ENCODE results near the gene SNX24.

Gene SNX24

DNA sequence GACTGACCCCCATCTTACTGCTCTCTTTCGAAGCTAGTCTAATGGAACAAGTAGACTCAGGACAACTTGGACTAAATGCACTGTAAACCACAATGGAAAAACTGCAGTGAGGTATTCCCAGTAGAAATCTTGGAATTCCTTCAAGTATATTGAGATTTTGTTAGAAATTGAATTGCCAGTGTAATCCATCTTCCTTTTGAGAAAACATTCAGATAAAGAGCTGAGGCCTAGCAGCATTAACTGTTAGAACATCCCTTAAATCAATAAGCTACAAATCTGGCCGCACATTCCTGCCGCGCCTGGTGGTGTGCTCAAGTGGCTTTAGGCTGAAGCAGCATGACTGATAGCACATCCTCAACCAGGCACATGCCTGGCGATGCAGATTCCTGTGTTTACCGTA is 161.8 kb downstream of the SNX24 start:
- DNase-seq (ENCODE audit: low read depth, low spot score), result peak; percentile 32

DNA sequence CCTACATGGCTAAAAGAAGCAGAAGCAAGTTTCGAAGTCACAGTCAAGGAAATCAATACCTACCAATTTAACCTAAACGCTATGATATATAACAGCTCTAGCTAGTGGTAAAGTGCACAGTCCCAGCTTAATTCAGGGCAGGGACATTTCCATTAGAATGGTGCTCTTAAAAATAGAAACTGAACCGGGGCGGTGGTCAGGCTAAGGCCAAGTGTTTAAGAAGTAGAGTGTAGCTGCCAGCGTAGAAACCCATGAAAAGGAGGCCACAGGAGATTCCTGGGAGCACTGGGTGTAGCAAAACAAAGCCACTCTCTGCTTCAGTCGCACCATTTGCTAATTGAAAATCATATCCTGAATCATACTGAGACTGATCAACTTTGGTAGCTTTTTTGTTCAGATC is 162.3 kb downstream of the SNX24 start:
- DNase-seq (ENCODE audit: low read depth, low spot score), result no peak

DNA sequence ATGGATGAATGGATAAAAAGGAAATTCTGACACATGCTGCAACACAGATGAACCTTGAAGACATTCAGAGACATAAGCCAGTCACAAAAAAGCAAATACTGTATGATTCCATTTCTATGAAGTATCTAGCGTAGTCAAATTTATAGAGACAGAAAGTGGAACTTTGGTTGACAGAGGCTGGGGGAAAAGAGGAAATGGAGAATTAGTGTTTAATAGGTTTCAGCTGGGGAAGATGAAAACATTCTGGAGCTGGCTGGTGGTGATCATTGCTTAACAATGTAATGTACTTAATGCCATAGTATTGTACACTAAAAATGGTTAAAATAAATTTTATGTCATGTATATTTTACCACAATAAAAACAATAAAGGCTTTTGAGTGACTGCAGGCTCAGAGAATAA is 166.9 kb downstream of the SNX24 start:
- no peak for DNase-seq (ENCODE audit: low read depth, low spot score)

DNA sequence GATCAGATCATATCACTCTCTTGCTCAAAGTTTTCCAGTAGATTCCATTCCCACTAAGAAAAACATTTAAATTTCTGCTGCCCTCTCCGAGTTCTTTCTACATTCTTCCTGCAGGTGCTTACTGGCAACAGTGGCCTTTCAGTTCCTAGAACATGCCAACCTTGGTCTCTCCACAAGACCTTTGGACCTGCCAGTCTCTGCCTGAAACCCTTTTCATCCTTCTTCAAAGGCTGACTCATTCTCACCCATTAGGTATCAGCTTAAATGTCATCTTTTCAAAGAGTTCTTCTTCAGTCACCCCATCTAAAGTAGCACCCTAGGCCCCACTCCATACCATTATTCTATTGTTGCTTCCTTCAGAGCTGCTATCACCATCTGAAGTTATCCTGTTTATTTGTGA is 169.3 kb downstream of the SNX24 start:
- DNase-seq (ENCODE audit: low read depth, low spot score), result no peak

DNA sequence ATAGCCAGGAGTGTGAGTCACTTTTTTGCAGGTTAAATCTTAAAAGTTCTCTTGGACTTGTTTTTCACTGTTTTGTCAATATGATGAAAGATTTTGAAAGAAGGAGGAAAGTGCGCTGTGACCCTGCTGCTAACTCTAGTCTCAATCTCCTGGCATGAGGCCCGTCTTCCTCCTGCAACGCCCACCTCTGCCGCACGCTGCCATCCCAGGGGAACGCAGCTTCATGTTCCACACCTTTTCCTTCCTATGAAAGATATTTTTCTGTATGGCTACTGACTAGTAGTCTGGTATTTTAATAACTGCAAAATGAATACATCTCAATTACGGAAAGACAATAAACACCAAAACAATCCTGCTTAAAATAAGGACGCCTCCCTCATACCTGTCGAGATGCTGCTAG is 182.8 kb downstream of the SNX24 start:
- no peak for DNase-seq (ENCODE audit: low read depth, low spot score)

DNA sequence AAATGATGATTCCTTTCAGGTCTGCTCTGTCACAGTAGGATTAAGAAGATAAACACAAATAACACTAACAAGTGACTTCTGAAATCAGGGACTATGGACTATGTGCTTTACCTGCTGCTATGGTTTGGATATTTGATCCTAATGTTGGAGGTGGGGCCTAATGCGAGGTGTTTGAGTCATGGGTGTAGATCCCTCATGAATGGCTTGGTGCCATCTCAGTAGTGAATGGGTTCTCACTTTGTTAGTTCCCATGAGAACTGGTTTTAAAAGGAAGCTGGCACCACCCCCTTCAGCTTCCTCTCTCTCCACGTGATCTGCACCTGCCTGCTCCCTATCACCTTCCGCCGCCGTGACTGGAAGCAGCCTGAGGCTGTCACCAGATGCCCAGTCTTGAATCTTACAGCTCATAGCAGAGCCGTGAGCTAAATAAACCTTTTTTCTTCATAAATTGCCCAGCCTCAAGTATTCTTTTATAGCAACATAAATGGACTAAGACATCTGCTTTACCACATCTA is 187.8 kb downstream of the SNX24 start:
- no peak for DNase-seq (ENCODE audit: low read depth, low spot score)

DNA sequence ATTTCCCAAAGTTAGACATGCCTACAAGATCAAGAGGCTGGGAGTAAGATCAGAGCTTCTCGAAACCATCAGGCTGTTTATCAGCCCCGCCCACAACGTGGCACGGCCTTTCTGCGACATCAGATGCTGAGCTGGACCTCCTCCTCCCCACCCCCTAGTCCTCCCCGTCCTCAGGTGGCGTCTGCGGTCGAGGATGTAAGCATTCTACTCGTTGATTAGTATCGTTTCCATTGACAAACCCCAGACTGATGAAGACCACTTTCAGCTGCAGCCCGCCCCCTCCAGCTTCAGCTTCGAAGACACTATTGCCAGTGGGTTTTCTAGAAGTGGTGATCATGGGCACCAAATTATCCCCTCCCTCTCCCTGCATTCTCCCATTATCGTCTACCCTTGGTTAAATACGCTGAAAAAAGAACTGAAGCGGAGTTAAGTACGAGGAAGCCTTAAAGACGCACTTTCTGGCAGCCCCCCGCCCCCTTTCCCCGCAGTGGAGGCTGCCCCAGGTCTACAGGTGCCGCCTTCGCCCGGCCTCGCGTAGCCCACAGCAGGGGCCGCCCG is 190.0 kb downstream of the SNX24 start:
- peak; percentile 52 for DNase-seq (ENCODE audit: low read depth, low spot score)

DNA sequence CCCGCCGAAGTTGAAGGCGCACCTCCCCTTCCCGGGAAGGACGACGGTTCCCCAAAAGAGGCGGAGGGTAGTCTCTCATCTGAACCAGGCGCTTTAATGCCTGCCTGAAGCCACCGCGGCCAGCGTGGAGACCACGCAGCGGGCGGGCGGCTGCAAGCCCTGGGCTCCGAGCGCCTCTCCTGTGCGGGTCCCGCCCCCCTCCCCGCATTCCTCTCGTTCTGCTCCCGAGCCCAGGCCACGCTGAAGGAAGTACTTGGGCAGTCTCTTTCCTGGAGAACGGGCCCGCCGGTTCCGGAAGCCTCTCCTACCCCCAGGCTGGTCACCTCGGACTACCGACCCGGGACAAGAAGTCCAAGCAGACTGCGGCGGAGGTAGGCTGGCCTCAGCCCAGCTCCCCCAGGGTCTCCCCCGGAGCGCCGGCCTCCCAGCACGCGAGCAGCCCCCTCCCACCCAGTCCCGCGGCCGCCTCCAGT is 190.5 kb downstream of the SNX24 start:
- peak; percentile 69 for DNase-seq (ENCODE audit: low read depth, low spot score)

DNA sequence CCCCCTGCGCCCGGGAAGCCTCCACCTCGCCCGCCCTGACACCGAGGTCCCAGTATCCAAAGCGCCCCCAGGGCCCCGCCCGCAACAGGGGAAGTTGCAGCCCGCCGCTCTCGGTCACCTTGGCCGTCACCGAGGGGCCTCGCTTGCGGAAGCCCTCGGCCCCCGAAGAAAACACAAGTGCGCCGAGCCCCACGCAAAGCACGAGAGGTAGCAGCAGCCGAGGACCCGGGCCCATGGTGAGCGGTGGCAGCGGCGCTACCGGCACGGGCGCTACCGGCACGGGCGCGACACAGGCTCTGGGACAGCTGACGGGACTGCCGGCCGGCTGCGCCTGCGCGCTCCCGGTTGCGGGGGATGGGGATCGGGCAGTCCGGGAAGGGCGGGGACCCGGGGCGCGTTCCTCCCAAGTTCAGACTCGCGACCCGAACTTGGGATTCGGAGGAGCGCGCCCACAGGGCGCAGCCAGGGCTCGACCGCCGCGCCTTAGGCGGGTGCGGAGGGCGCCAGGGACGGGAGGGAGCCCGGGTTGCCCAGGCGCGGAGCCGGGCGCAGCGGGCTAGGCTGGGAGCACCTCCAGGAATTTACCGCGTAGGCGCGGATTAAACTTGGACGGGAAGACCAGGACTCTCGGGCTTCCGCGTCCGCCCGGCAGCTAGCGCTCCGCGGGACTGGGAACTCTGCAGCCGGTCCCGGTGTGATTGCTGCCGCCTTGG is 191.1 kb downstream of the SNX24 start, which contains the start of gene PPIC:
PPIC (minus strand) TSS at position 335 of the 713 bp plus-strand sequence; CDS start at position 235, 100 bp downstream.
- peak; percentile 77 for DNase-seq (ENCODE audit: low read depth, low spot score)

DNA sequence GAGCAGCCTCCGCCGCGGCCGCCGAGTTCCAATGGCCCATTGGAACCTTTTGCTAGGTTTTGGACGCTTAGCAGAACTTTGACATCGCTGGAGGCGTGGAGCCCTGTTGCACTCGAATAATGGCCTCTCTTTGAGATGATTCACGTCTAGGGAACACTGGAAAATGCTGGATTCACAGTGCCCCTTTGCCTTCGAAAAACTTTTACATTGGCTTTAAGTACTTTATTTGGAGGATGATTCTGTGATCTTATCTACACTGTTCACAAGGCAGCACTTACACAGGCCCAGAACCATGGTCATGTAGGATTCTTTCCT is 191.6 kb downstream of the SNX24 start:
- DNase-seq (ENCODE audit: low read depth, low spot score), result no peak

DNA sequence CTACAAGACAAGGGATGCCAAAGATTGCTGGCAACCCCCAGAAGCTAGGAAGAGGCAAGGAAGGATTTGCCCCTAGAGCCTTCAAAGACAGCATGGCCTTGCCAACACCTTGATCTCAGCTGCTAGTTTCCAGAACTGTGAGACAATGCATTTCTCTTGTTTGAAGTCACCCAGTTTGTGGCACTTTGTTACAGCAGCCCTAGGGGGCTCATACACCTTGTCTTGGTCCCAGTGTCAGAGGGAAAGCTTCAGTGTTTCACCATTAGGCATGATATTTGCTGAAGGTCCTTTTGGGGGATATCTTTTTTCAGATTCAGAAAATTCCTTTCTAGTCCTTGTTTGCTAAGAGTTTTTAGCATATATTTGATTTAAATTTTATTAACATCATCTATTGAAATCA is 194.3 kb downstream of the SNX24 start:
- DNase-seq (ENCODE audit: low read depth, low spot score), result no peak

DNA sequence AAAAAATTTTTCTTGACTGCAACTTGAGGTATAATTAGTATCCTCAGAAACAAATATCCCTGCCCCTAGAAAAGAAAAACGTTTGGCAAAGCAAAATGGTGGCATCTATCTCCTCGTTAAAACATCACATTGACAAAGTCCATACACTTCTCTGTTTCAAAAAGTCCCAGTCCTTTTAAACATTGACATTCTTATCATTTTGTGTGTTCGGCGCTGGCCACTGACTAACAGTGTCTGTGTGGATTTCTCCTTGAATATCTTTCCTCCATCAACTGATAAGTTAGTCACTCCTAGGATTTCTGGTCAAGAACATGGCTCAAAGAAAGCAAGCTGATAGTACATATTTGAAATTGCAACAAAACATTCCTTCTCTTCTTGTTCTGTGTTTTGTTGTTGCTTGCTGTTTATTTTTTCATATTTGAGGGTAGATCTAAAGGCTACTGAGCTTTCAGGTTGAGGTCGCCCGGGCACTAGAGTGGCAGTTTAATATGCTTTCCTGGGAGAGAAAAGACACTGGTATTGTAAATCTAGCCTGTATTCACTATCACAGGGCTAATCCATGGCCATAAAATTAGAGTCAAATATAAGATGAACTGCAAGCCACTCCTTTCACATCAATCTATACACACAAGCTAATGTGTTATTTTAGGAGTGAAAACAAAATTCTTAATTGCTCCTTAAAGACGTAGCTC is 199.7 kb downstream of the SNX24 start:
- DNase-seq (ENCODE audit: low read depth, low spot score), result peak; percentile 24

DNA sequence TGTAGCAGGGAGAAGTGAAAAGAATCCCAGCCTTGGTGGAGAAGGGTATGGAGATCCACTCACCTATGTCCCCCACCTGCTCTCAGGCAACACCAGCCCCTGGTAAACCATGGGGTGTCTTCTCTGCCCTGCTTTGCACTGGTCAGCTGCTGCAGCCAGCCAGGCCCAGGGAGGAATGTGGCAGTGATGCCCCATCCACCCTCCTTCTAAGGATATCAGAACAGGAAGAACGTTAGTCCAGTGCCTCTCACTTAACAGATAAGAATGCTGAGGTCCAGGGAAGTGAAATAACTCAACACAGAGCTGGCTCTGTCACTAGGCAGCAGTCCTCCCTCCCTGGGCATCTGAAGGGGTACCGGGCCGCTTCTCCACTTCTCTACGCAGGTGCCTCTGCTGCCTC is 200.8 kb downstream of the SNX24 start:
- peak; percentile 26 for DNase-seq (ENCODE audit: low read depth, low spot score)

DNA sequence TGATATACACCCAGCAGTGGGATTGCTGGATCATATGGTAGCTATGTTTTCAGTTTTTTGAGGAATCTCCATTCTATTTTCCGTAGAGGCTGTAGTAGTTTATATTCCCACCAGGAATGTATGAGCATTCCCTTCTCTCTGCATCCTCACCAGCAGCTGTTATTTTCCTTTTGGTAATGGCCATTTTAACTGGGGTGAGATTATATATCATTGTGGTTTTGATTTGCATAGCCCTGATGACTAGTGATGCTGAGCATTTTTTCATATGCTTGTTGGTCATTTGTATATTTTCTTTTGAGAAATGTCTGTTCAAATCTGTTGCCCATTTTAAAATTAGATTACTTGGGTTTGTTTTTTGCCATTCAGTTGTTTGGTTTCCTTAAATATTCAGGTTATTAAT is 202.3 kb downstream of the SNX24 start:
- DNase-seq (ENCODE audit: low read depth, low spot score), result no peak

DNA sequence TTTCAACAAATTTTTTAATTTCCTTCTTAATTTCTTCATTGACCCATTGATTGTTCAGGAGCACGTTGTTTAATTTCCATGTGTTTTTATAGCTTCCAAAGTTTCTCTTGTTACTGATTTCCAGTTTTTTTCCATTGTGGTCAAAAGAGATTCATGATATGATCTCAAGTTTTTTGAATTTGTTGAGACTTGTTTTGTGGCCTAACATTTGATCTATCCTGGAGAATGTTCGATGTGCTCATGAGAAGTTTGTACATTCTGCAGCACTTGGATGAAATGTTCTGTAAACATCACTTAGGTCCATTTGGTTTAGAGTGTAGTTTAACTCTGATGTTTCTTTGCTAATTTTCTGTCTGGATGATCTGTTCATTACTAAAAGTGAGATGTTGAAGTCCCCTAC is 205.8 kb downstream of the SNX24 start:
- no peak for DNase-seq (ENCODE audit: low read depth, low spot score)

All from ELF-1 (cell line).